ENCODE results near the gene TMEM14C.

DNA sequence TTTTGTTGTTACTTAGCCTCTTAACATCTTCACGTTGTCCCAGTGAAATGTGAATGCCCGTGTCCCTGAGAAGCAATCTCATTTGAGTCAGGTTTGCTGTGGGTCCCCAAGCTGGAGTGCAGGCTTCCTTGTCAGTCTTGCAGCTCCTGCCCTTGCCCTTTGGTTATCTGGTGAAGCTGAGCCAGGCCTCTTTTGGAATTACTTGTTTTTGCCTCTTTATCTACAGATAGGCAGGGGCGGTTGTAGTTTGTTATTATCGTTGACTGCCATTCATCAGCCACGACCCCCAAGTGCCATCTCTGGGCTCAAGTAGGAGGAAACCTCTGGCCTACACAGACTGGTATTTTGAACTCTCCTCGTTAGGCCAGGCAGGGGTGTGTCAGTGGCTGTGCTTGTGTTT is 2.2 kb downstream of the TMEM14C start:
- TF ChIP-seq, protein P1, sequence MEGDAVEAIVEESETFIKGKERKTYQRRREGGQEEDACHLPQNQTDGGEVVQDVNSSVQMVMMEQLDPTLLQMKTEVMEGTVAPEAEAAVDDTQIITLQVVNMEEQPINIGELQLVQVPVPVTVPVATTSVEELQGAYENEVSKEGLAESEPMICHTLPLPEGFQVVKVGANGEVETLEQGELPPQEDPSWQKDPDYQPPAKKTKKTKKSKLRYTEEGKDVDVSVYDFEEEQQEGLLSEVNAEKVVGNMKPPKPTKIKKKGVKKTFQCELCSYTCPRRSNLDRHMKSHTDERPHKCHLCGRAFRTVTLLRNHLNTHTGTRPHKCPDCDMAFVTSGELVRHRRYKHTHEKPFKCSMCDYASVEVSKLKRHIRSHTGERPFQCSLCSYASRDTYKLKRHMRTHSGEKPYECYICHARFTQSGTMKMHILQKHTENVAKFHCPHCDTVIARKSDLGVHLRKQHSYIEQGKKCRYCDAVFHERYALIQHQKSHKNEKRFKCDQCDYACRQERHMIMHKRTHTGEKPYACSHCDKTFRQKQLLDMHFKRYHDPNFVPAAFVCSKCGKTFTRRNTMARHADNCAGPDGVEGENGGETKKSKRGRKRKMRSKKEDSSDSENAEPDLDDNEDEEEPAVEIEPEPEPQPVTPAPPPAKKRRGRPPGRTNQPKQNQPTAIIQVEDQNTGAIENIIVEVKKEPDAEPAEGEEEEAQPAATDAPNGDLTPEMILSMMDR (optimal IDR thresholded peaks at IDR 0.05 in 1 of 3, IDR thresholded peaks at IDR 0.05 in 1 of 3, conservative IDR thresholded peaks at IDR 0.05 in 1 of 3; ENCODE audit: extremely low read depth in 1 of 3, insufficient read depth in 2 of 3, low read length in 3 of 3) = no peak
- TF ChIP-seq EZH2 (IDR thresholded peaks at IDR 0.05; ENCODE audit: low read length) = no peak

All from keratinocyte (primary cell).